ENCODE measurements around the gene CTAGE1.

DNA sequence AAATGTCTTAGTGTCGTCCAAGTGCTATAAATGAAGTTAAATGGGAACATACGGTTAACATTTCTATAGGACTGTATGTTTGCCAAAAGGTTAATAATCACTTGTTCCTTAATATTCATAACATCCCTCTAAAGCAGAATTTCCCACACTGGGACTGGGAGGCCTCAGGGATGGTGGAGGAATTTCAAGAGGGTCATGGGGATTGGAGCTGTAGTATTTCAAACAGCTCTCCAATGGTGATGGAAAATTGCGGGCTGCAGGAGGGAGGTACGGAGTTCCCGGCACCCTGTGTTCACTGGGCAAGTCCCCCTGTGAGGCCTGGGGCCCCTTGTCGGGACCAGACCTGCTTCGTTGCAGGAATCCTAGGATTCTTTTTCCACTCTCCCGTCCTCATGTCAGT lies 39.8 kb upstream of the CTAGE1 start:
- TF ChIP-seq, protein P1, sequence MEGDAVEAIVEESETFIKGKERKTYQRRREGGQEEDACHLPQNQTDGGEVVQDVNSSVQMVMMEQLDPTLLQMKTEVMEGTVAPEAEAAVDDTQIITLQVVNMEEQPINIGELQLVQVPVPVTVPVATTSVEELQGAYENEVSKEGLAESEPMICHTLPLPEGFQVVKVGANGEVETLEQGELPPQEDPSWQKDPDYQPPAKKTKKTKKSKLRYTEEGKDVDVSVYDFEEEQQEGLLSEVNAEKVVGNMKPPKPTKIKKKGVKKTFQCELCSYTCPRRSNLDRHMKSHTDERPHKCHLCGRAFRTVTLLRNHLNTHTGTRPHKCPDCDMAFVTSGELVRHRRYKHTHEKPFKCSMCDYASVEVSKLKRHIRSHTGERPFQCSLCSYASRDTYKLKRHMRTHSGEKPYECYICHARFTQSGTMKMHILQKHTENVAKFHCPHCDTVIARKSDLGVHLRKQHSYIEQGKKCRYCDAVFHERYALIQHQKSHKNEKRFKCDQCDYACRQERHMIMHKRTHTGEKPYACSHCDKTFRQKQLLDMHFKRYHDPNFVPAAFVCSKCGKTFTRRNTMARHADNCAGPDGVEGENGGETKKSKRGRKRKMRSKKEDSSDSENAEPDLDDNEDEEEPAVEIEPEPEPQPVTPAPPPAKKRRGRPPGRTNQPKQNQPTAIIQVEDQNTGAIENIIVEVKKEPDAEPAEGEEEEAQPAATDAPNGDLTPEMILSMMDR (IDR thresholded peaks at IDR 0.05; ENCODE audit: low read depth, low read length), result no peak
- TF ChIP-seq, protein P2, sequence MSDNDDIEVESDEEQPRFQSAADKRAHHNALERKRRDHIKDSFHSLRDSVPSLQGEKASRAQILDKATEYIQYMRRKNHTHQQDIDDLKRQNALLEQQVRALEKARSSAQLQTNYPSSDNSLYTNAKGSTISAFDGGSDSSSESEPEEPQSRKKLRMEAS (IDR thresholded peaks at IDR 0.05; ENCODE audit: low read depth, low read length), result no peak
- TF ChIP-seq POLR2A (IDR thresholded peaks at IDR 0.05; ENCODE audit: extremely low read depth, insufficient read length), result no peak
- TF ChIP-seq MYC (IDR thresholded peaks at IDR 0.05; ENCODE audit: low read depth, low read length), result no peak

All from NB4 (cell line).